ENCODE results near the gene ANKRD13D. TPM values are rescaled to one million over a fixed set of nuclear protein-coding genes. Genes with fewer than 3 reads are reported as not detected.

The ANKRD13D gene
- total and polyA plus RNA-seq, 2 of the 8 experiments (the other 6 are each of a cell fraction or from before 2014, with no cell fraction given), result 24.9 to 26.5 TPM

DNA sequence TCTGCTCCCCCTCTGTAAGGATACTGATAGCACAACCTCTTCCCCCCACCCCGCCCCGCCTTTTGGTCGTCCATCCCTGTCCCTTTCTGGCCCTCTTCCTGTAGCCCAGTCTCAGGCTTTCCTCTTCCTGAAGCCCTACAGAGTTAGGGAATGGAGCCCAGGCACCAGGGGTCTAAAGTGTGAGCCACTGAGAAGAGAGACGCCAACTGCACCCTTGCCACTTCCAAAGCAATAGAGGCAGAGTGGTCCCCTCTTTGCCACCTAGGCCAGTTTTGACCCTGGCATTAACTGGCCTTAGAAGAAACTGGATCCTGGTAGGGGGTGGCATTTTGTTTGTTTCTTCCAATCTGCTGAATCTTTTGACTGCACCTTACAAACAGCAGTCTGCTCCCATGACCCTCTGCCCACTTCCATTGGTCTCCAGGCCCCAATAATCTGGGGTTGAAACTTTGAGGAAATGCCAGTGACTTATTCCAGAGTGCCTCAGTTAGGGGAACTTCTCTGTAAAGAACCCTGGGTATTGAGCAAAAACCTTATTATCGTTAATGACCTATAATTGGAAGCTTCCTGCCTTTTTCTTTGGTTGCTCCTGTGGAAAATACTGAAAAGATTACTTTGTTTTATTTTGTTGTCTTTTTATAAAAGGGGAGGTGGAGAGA lies 32.5 kb upstream of the ANKRD13D start:
- Histone ChIP-seq H2BK12ac (ENCODE audit: low read depth, low read length) (no peak overlapping the region), H3K56ac (replicated peaks; ENCODE audit: insufficient read length, low read depth, low read length) (no peak overlapping the region), H2BK20ac (ENCODE audit: low read length) (no peak overlapping the region), H3K27me3 (replicated peaks in 1 of 4; ENCODE audit: control insufficient read depth in 3 of 4, extremely low read depth in 1 of 4, insufficient read depth in 3 of 4, low read length in 3 of 4) (no peaks in the 10 kb centered on the region; a peak in 1 of 7 replicates), H3K36me3 (ENCODE audit: control insufficient read depth in 2 of 4, insufficient read depth in 4 of 4, low read length in 3 of 4) (peaks cover 37 to 53% (median 49%) of the 10 kb centered on the region in 4 experiments), H4K8ac (ENCODE audit: extremely low read depth, insufficient read depth, low read length) (no peak overlapping the region), H2AK5ac (ENCODE audit: low read depth, low read length) (no peak overlapping the region), H3K18ac (ENCODE audit: extremely low read depth, low read length) (no peak overlapping the region), H3K4me1 (replicated peaks in 1 of 4; ENCODE audit: control insufficient read depth in 3 of 4, insufficient read depth in 4 of 4, low read length in 3 of 4) (peaks cover 0 to 3% (median 1%) of the 10 kb centered on the region in 4 experiments; a peak in 3 of 7 replicates), H3K14ac (ENCODE audit: insufficient read length) (no peak overlapping the region), H3K23ac (ENCODE audit: insufficient read length) (no peak overlapping the region), H3K27ac (ENCODE audit: low read depth, low read length) (no peak overlapping the region), H2BK15ac (ENCODE audit: low read length) (no peak overlapping the region), H3K9me3 (ENCODE audit: insufficient read depth in 2 of 2, low read depth in 1 of 2, low read length in 1 of 2) (no peaks in the 10 kb centered on the region), H2BK120ac (replicated peaks; ENCODE audit: low read depth, low read length) (no peak overlapping the region), H3K23me2 (ENCODE audit: low read depth, low read length) (no peaks in the 10 kb centered on the region; the same call in 1 of the 2 replicates), H4K91ac (replicated peaks; ENCODE audit: insufficient read length, low read length) (no peak overlapping the region), H3K4ac (replicated peaks; ENCODE audit: insufficient read length, low read depth, low read length) (no peak overlapping the region), H3K9ac (replicated peaks in 1 of 4; ENCODE audit: extremely low read depth in 1 of 4, low read depth in 3 of 4, low read length in 3 of 4) (no peak overlapping the region), H3K79me2 (ENCODE audit: control insufficient read depth in 1 of 2, insufficient read depth in 2 of 2, low read length in 2 of 2) (no peaks in the 10 kb centered on the region), H3K4me2 (ENCODE audit: insufficient read depth in 1 of 2, low read depth in 2 of 2, low read length in 2 of 2) (no peak overlapping the region), H3K4me3 (ENCODE audit: extremely low read depth in 1 of 4, insufficient read depth in 2 of 4, low read depth in 3 of 4, low read length in 4 of 4) (no peak overlapping the region), H2AFZ (ENCODE audit: low read length) (no peak overlapping the region), H2BK5ac (ENCODE audit: low read depth, low read length) (no peak overlapping the region), H3K79me1 (ENCODE audit: low read depth, low read length) (peaks cover 2% of the 10 kb centered on the region; the same call in 1 of the 2 replicates), H4K5ac (ENCODE audit: insufficient read length, low read depth, low read length) (no peak overlapping the region), H4K20me1 (replicated peaks in 1 of 2; ENCODE audit: control insufficient read depth in 1 of 2, insufficient read depth in 2 of 2, low read length in 2 of 2) (peaks cover 0 to 10% of the 10 kb centered on the region in 2 experiments)
- FAIRE-seq (no peak), DNase-seq (ENCODE audit: low read depth in 1 of 2, low spot score in 2 of 2) (no peak)
- TF ChIP-seq POLR2AphosphoS5 (IDR thresholded peaks at IDR 0.05; ENCODE audit: low read depth, low read length) (0 out of 2 replicates have a peak, but pooled peaks have one; percentile 25), CTBP2 (IDR thresholded peaks at IDR 0.05; ENCODE audit: borderline replicate concordance, insufficient read depth, insufficient read length, low read length) (no peak)
- CTCF ChIA-PET (ENCODE audit: partially characterized antibody), result interaction anchor here (1.0 to 1.2 kb wide), 2 partner anchors 10 to 125 kb away, joined by 4 read pairs; no protein-coding TSS in a partner anchor
- POLR2A ChIA-PET (ENCODE audit: partially characterized antibody), result interaction anchor here (1.3 to 1.9 kb wide), 3 partner anchors 16 to 62 kb away, joined by 3 to 7 read pairs (median 3); no protein-coding TSS in a partner anchor
- WGBS, 2 experiments (ENCODE audit: extremely low coverage in 1 of 2, insufficient coverage in 1 of 2, insufficient read length in 1 of 2, insufficient replicate concordance in 2 of 2, low coverage in 1 of 2, low lambda C conversion rate in 2 of 2, missing lambda C conversion rate in 1 of 2), result 72% methylated on average over 5 of the region's 5 CpGs; no CpG with 5 or more reads in 1 of the 2 experiments
